ENCODE measurements around the gene PICALM.

The PICALM gene

DNA sequence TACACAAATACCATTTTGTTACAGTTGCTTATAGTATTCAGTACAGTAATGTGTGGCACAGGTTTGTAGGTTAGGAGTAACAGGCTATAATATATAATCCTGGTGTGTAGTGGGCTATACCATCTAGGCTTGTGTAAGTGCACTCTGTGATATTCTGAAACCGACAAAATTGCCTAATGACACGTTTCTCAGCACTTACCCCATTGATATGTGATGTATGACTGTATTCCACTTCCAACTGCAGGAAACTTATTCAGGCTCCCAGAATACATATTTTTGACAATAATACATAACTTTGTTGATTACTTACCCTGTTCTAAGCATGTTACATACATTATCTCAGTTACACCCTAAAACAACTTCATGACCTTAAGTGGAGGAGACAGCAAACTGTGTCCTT, 5.1 kb upstream of the PICALM start:
- no peak overlapping the region for H3K4me3 ChIP-seq (ENCODE audit: low read depth, low read length)
- no peaks in the 10 kb centered on the region for H3K36me3 ChIP-seq
- H3K9me3 ChIP-seq (ENCODE audit: severe bottlenecking) = peaks cover 3% of the 10 kb centered on the region
- no peak for TF ChIP-seq CTCF (IDR thresholded peaks at IDR 0.05; ENCODE audit: low read depth, low read length)
- no peaks in the 10 kb centered on the region for H3K27me3 ChIP-seq (ENCODE audit: insufficient read depth, low read depth, severe bottlenecking)
- no peak overlapping the region for H3K27ac ChIP-seq
- no peak for DNase-seq

GRCh38 chr11:86072211-86072610, 3.3 kb upstream of the PICALM start:
- H3K27ac ChIP-seq = no peak overlapping the region
- no peak for TF ChIP-seq CTCF (IDR thresholded peaks at IDR 0.05; ENCODE audit: low read depth, low read length)

GRCh38 chr11:86070142-86071056, 1.5 kb upstream of the PICALM start:
- H3K27ac ChIP-seq = peak overlapping the region; percentile 87; the same call in 1 of the 2 replicates
- no peak for TF ChIP-seq CTCF (IDR thresholded peaks at IDR 0.05; ENCODE audit: low read depth, low read length)
- DNase-seq = no peak
- no peaks in the 10 kb centered on the region for H3K36me3 ChIP-seq
- no peaks in the 10 kb centered on the region for H3K27me3 ChIP-seq (ENCODE audit: insufficient read depth, low read depth, severe bottlenecking)
- no peak overlapping the region for H3K4me3 ChIP-seq (ENCODE audit: low read depth, low read length)
- H3K9me3 ChIP-seq (ENCODE audit: severe bottlenecking) = no peaks in the 10 kb centered on the region

More at GRCh38 chr11:86072211-86072610, 3.3 kb upstream of the PICALM start:
- no peak for DNase-seq
- H3K4me3 ChIP-seq (ENCODE audit: low read depth, low read length) = no peak overlapping the region
- no peaks in the 10 kb centered on the region for H3K36me3 ChIP-seq
- no peaks in the 10 kb centered on the region for H3K27me3 ChIP-seq (ENCODE audit: insufficient read depth, low read depth, severe bottlenecking)
- no peaks in the 10 kb centered on the region for H3K9me3 ChIP-seq (ENCODE audit: severe bottlenecking)

- Histone ChIP-seq H3K36me3 (no peaks in the 10 kb centered on the region), H3K27ac (peak overlapping the region; percentile 87), H3K9me3 (ENCODE audit: severe bottlenecking) (no peaks in the 10 kb centered on the region), H3K27me3 (ENCODE audit: insufficient read depth, low read depth, severe bottlenecking) (no peaks in the 10 kb centered on the region), H3K4me3 (ENCODE audit: low read depth, low read length) (peak overlapping the region; percentile 48)
- no peak for TF ChIP-seq CTCF (IDR thresholded peaks at IDR 0.05; ENCODE audit: low read depth, low read length)
- peak; percentile 9 for DNase-seq
Measured at GRCh38 chr11:86069408-86070101, 671 bp upstream of the PICALM start.

DNA sequence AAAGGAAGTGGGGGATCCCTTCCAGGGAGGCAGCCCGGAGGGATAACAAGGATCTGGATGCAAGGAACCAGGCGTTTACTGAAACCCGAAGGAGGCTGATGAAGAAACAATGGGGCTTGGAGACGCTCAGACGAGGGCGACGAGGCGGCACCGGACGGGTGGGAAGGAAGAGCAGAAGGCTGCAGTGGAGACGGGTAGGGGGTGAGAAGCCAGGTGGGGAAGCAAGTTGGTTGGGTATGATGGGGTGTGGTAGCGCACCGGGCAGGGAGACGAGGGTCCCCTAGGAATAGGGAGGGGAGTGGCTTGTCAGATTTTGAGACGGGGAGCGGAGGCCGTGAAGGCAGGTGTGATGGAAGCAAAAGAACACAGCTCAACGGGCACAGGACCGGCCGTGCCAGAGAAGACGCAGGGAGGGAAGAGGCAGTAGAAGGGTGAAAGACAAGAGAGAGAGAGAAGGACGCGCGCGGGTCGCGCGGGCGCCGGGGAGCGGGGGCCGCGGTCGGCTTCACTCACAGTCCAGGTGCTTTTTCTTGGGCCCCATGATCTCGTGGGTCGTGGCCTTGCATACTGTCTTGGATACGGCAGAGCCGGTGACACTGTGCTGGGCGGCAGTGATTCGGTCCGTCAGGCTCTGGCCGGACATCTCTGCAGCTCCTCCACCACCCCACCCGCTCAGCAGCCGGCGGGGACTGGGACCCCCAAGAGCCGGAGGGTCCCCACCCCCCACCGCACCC, 579 bp downstream of the PICALM start:
- Histone ChIP-seq H3K9me3 (ENCODE audit: severe bottlenecking) (no peaks in the 10 kb centered on the region), H3K27me3 (ENCODE audit: insufficient read depth, low read depth, severe bottlenecking) (no peaks in the 10 kb centered on the region), H3K4me3 (ENCODE audit: low read depth, low read length) (peak overlapping the region; percentile 87), H3K27ac (peak overlapping the region; percentile 66), H3K36me3 (no peaks in the 10 kb centered on the region)
- DNase-seq = peak; percentile 36
- no peak for TF ChIP-seq CTCF (IDR thresholded peaks at IDR 0.05; ENCODE audit: low read depth, low read length)

All from WERI-Rb-1 (cell line).